GM19238 (cell line): Measurements from ENCODE around the gene FEM1A.
"Not testable (repeated sequence)": the region's sequence is repeated elsewhere in the genome, so short reads cannot be mapped to it uniquely, and the experiment has no call there.

Experiments used
- DNase-seq: peaks from one replicate; pipeline ENCODE4 v3.0.0; 2011; ENCODE audit warnings: low spot score; ENCODE audit not compliant: insufficient read length

The FEM1A gene

DNA sequence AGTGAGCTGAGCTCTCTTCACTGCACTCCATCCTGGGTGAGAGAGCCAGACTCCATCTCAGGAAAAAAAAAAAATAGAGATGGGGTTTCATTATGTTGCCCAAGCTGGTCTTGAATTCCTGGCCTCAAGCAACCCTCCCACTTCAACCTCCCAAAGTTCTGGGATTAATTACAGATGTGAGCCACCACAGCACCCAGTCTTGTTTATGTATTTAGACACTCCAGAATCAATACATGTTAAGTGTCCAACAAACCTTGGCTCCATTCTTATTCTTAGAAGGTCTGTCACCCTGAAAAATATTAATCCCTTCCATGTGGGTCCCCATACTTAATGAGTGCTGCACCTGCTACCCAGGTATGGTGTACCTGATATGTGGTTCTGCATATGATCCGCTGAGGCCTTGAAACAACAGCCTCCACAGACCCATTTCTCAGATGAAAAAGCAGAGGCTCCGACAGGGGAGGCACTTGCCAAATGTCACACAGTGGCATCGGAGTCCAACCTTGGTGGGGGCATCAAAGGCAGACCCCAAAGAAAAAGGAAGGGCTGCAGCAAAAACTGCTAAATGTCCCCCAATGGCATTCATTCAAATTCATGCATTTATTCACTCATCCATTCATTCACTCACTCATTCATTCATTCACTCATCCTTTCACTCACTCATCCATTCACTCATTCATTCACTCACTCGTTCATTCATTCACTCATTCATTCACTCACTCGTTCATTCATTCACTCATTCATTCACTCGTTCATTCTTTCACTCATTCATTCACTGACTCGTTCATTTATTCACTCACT is 23.3 kb downstream of the FEM1A start:
- no peak for DNase-seq

GRCh38 chr19:4815426-4816201 is 24.1 kb downstream of the FEM1A start:
- peak; percentile 95 for DNase-seq

GRCh38 chr19:4816202-4816949 is 24.8 kb downstream of the FEM1A start:
- DNase-seq = no peak

DNA sequence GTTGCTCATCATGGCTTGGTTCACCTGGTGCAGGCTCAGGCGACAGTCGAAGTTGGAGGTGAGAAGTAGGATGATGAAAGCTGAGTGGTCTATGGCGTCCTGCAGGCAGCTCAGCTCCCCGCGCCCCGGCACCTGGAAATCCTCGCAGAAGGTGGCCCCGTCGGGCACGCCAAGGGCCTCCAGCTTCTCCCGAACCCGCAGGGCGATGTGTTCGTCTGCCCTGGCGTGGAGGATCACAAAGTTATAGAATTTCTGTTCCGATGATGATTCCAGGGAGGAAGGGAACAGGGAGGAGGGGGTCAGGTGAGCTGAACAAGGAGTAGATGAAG is 25.4 kb downstream of the FEM1A start:
- no peak for DNase-seq

DNA sequence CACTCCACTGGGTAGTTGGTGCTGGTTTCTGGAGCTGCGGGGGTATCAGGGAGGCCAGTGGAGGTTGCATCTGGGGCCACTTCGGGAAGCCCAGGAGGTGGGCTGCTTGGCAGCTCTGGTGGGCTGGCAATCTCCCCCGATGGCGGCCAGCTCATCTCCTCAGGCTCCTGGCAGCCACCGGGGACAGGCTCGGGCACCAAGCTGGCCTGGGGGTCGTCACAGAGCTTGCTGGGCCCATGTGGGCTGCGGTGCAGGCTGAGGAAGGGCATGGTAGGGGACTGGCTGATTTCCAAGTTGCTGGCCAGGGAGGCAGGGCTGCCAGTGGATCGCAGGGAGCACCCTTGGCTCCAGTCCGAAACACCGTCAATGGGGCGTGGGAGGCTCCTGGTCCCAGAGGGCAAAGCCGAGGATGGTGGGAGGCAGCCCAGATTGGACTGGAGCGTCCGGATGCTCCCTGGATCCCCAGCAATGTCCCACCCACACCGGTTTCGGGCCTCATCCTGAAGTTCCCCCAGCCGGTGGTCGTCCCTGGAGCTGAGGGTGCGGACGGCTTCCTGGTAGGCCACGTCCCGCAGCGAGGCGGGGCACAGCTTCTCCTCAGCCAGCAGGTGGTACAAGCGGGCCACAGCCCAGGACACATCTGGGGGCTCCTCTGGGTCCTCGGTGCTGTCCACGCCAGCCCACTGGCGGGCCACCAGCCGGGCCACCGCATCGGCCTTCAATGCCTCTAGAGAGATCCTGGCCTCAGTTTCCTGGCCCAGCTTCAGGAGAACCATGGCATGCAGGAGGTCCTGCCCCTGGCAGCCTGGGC is 26.1 kb downstream of the FEM1A start:
- DNase-seq = no peak

DNA sequence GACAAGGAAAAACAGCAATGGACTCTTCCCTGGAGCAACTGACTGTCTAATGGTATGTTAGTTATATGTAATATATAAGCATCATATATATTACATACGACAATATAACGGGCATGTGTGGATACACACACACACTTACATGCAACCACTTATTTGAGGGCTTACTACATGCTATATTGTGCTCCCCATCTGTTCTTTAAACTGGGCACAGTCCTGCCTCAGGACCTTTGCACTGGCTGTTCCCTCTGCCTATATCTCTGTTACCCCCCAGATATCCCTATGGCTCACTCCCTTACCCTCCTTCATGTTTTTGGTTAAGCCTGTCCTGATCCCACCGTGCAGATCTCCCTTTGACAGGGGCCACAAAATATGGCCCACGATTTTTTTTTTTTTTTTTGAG is 29.7 kb downstream of the FEM1A start:
- DNase-seq = no peak

GRCh38 chr19:4822354-4822753 is 30.8 kb downstream of the FEM1A start:
- not testable (repeated sequence) for DNase-seq

DNA sequence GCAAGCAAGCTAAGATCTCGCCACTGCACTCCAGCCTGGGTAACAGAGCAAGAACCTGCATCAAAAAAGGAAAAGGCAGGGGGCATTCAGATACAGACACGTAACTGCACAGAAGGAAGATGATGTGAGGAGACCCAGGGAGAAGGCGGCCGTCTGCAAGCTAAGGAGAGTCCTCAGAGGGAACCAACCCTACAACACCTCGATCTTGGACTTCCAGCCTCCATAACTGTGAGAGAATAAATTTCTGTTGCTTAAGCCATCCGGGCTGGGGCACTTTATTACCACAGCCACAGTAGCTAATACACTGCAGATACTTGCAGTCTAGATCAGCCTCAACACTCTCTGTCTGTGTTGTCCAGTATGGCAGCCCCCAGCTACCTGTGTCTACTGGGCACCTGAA is 32.0 kb downstream of the FEM1A start:
- DNase-seq = no peak

DNA sequence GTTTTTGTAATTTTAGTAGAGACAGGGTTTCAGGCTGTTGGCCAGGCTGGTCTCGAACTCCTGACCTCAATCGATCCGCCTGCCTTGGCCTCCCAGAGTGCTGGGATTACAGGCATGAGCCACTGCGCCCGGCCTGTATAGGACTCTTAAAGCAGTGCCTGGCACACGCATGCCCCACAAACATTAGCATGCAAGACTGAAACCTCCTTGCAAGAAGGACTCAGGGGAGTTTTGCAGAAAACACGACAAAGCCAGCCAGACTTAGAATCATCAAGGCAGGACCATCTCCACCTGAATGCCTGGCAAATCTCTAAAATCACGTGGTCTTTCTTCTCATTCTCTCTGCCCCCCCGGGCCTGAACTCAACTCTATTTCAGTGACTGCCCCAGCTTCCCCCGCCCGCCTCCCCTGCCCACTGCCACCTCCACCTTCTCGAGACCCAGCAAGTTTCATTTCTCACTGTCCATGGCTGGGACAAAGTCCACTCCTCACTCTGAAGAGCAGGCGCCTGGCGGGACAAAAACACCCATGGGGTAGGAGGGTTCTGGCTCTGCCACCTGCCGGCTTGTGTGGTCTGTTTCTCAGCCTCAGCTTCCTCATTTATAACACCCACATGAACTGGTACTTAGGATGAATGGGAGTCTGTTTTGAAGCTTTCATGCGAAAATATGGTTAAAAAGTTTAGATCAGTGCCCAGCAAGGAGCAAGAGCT is 37.6 kb downstream of the FEM1A start:
- no peak for DNase-seq

DNA sequence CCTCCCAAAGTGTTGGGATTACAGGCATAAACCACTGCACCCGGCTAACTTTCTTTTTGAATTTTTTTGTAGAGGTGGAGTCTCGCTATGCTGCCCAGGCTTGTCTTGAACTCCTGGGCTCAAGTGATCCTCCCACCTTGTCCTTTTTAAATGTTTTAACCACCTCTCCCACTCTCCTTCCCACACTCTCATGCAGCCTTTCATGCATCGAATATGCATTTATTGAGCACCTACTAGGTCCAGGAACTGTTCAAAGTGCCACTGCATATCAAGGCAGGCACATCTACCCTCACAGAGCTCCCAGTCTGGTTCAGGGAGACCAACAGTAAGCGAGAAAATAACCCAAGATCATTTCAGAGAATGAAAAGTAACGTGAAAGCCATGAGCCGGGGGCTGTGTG is 38.8 kb downstream of the FEM1A start:
- DNase-seq = no peak

DNA sequence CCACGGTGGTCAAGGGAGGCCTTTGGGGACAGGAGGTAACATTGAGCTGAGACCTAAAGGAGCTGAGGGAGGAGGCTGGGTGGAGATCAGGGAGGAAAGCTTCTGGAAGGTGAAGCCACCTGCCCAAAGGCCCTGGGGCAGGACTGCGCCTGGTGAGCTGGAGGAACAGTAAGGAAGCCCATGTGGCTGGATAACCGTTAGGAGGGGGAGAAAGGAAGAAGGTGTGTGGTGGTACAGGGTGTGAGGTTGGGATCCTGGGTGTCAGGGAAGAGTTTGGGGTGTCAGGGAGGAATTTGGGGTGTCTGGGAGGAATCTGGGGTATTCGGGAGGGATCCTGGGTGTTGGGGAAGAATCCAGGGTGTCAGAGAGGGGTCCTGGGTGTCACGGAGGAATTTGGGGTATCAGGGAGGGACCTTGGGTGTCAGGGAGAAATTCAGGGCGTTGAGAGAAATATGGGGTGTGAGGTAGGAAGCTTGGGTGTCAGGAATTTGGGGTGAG is 39.3 kb downstream of the FEM1A start:
- DNase-seq = no peak

GRCh38 chr19:4831304-4831978 is 39.9 kb downstream of the FEM1A start, which contains the start of gene TICAM1:
Gene TICAM1 (minus strand): TSS chr19:4831712. CDS start chr19:4818377, 13,335 bp downstream.
- DNase-seq = peak; percentile 62

GRCh38 chr19:4831979-4832340 is 40.4 kb downstream of the FEM1A start:
- not testable (repeated sequence) for DNase-seq

DNA sequence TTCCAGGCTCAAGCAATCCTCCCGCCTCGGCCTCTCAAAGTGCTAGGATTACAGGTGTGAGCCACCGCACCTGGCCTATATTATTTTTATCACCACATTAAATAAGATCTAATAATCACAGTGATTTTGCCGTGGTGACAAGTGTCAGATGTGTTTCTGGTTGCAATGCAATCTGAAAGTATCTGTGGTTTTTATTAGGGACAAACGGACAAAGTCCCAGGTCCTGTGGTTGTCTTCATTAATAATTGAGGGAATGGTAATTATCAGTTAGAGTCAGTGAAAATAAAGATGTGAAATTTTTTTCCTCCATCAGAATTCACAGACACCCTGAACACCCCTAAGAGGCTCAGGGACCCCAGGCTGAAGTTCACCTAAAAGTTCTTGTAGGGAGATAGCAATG is 41.2 kb downstream of the FEM1A start:
- DNase-seq = no peak

- no peak for DNase-seq
These were observed 47.7 kb downstream of the FEM1A start for GRCh38 chr19:4839192-4839591.

- no peak for DNase-seq
These were observed 52.1 kb downstream of the FEM1A start for GRCh38 chr19:4843647-4843965.

- DNase-seq = no peak
These were observed 53.0 kb downstream of the FEM1A start for GRCh38 chr19:4844348-4845179.

DNA sequence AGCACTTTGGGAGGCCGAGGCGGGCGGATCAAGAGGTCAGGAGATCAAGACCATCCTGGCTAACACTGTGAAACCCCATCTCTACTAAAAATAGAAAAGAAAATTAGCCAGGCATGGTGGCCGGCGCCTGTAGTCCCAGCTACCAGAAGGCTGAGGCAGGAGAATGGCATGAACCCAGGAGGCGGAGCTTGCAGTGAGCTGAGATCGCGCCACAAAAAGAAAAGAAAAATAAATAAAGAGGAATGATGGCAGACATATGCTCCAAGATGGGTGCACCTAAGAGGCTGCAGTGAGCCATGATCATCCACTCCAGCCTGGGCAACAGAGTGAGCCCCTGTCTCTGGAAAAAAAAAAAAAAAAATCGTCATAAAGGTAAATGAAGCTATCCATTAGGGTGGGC is 54.4 kb downstream of the FEM1A start:
- not testable (repeated sequence) for DNase-seq
